Measurements from ENCODE around the gene SHD. TPM values are rescaled to one million over a fixed set of nuclear protein-coding genes. Genes with fewer than 3 reads are reported as not detected.

Gene SHD
- total RNA-seq, 1 experiment from 2014 or later = 0.53 TPM

- DNase-seq (ENCODE audit: low spot score) = no peak
Measured at GRCh38 chr19:4298810-4299550, 19.9 kb downstream of the SHD start.

- no peak for DNase-seq (ENCODE audit: low spot score)
Measured at GRCh38 chr19:4300589-4300988, 21.5 kb downstream of the SHD start.

GRCh38 chr19:4301590-4302242, 22.6 kb downstream of the SHD start:
- no peak for DNase-seq (ENCODE audit: low spot score)

GRCh38 chr19:4302243-4302640, 23.2 kb downstream of the SHD start, which contains the start of gene TMIGD2:
Gene TMIGD2 (minus strand): TSS chr19:4302389. CDS start chr19:4302385, 4 bp downstream.
- no peak for DNase-seq (ENCODE audit: low spot score)

GRCh38 chr19:4303819-4304537, 24.9 kb downstream of the SHD start:
- DNase-seq (ENCODE audit: low spot score) = no peak

- DNase-seq (ENCODE audit: low spot score) = peak; percentile 59
Measured at GRCh38 chr19:4304538-4305256, 25.6 kb downstream of the SHD start, which contains the start of gene FSD1. Gene FSD1 (plus strand): TSS chr19:4304598. CDS start chr19:4304747, 149 bp downstream.

DNA sequence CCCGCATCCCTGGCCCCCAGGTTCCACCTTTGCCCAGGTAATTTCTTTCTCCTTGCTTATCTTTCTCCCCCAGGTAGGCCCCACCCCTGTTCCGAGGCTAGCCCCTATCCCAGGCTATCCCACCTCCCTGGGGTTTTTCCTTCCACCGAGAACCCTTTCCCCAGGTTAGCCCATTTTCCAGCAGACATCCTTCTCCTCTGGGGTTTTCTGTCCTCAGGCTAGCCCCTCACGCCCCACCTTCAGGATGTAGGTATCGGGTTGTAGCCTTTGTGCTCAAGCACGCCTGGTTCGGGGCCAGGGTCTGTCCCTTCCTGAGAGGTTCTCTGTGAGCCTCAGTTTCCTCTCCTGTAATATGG, 26.2 kb downstream of the SHD start:
- DNase-seq (ENCODE audit: low spot score) = no peak

GRCh38 chr19:4305659-4306058, 26.6 kb downstream of the SHD start:
- DNase-seq (ENCODE audit: low spot score) = no peak

DNA sequence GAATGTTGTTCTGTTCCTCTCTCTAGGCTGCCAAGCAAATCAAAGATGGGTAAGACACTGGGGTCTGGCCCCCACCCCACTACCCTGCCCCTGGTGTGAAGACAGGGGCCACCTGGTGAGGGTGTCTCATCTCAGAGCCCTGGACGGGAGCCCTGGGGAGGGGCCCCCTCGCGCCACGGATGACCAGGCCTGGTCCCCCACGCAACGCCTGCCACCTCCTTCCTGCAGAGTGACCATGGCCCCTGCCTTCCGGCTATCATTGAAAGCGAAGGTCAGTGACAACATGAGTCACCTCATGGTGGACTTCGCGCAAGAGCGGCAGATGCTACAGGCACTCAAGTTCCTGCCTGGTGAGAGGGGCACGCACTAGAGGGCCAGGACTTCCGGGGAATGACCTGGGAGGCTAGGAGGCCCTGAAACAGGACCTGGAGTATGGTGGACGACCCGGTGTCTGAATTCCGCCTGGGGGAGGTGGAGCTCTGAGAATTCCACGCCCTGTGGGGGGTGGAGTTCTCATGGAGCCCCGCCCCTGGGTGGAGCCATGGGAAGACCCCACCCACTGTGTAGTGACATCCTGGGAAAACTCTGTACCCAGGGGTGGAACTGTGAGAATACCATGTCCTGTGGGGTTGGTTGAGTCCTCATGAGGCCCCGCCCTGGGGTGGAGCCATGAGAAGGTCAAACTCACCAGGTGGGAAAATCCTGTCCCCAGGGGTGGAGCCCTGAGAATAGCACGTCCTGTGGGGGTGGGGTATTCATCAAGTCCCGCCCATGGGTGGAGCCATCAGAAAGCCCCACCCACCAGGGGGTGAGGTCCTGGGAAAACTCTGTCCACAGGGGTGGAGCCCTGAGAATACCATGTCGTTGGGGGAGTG, 31.4 kb downstream of the SHD start:
- peak; percentile 48 for DNase-seq (ENCODE audit: low spot score)

GRCh38 chr19:4313847-4314490, 34.9 kb downstream of the SHD start:
- no peak for DNase-seq (ENCODE audit: low spot score)

DNA sequence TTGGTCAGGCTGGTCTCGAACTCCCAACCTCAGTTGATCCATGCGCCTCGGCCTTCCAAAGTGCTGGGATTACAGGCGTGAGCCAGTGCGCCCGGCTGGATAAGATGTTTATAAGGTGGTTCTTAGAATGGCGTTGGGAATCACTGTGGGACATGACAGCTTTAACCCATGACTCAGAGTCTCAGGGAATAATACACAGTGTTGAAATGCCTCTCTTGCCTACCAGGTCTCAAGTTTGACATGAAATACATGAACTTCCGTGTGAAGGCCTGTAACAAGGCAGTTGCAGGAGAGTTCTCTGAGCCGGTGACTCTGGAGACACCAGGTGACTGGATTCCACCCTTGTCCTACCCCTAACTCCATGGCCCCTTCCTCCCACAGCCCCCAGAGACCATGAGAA, 37.9 kb downstream of the SHD start:
- no peak for DNase-seq (ENCODE audit: low spot score)

GRCh38 chr19:4318460-4318859, 39.4 kb downstream of the SHD start:
- DNase-seq (ENCODE audit: low spot score) = no peak

GRCh38 chr19:4319067-4319718, 40.1 kb downstream of the SHD start:
- no peak for DNase-seq (ENCODE audit: low spot score)

DNA sequence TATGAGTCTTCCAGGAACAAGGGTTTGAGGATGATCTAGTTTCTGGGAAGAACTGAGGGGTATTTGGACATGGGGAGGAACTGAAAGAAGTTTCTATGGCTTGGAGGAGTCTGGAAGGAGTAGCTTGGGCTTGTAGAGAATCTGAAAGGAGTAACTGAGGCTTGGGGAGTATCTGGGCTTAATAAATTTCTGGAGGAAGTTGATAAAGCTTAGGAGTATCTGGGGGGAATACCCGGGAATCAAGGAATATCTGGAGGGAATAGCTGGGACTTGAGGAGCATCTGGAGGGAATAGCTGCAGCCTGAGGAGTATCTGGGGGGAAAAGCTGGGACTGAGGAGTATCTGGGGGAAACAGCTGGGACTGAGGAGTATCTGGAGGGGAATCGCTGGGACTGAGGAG, 41.4 kb downstream of the SHD start:
- no peak for DNase-seq (ENCODE audit: low spot score)

GRCh38 chr19:4322942-4323665, 44.0 kb downstream of the SHD start:
- DNase-seq (ENCODE audit: low spot score) = no peak

GRCh38 chr19:4323692-4324091, 44.6 kb downstream of the SHD start:
- DNase-seq (ENCODE audit: low spot score) = no peak

DNA sequence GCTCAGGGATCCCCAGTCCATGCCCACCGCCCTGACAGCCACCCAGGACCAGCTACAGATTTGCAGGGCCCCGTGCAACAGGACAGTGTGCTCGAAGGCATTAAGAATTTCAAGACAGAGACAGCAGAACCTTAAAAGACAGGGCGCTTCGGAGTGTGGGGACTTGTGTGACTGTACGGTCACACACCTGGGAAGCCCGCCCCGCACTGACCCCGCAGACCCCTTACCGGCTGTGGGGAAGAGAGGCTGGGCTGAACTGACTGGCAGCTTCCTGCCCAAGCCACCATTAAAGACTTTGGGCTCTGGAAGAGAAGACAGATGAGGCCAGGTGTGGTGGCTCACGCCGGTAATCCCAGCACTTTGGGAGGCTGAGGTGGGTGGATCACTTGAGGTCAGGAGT, 45.2 kb downstream of the SHD start:
- DNase-seq (ENCODE audit: low spot score) = no peak

DNA sequence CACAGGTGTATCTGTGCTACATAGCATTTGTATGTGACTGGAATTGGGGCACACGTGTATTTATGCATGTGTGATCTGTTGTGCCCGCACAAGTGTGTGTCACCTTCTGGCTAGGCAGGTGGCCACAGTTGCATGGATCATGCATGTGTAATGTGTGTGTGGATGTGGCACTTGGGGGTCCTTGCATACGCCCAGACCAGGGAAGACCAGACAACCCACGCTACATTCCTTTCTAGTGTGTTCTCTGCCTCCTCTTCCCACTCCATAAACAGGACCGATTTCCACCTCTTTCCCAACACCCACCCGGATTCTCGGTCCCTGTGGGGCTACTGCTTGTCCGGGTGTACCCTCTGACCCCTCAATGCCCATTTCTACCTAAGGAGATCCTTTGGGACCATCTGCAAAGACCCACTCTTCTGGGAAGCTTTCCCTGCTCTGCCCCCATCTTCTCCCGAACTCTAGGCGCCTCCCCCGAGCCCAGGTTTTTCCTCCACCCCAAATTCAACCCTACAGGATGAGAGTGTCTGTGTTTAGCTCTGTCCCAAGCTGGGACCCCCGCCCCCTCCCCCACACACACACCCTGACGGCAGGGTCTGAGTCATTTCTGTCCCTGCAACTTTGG, 47.3 kb downstream of the SHD start:
- DNase-seq (ENCODE audit: low spot score) = no peak

GRCh38 chr19:4326837-4327251, 47.8 kb downstream of the SHD start:
- no peak for DNase-seq (ENCODE audit: low spot score)
